Measurements from ENCODE around the gene FAF1. TPM values are rescaled to one million over a fixed set of nuclear protein-coding genes. Genes with fewer than 3 reads are reported as not detected.
"Not testable (repeated sequence)": the region's sequence is repeated elsewhere in the genome, so short reads cannot be mapped to it uniquely, and the experiment has no call there.

Gene FAF1
- total and polyA plus RNA-seq, 7 donors, result 27.5 to 59.3 (median 53.9) TPM

DNA sequence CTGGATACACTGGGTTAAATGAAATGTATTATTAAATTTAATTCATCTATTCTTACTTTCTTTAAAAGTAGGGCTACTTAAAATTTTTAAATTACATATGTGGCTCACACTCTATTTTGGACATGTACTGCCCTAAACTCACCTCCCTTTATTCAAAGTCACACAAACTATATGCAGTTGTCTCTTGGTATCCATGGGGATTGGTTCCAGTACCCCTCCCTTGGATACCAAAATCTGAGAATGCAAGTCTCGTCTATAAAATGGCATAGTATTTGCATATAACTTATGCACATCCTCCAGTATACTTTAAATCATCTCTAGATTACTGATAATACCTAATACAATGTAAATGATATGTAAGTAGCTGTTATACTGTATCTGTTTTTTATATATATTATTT, 57.6 kb downstream of the FAF1 start:
- TF ChIP-seq, protein P1, sequence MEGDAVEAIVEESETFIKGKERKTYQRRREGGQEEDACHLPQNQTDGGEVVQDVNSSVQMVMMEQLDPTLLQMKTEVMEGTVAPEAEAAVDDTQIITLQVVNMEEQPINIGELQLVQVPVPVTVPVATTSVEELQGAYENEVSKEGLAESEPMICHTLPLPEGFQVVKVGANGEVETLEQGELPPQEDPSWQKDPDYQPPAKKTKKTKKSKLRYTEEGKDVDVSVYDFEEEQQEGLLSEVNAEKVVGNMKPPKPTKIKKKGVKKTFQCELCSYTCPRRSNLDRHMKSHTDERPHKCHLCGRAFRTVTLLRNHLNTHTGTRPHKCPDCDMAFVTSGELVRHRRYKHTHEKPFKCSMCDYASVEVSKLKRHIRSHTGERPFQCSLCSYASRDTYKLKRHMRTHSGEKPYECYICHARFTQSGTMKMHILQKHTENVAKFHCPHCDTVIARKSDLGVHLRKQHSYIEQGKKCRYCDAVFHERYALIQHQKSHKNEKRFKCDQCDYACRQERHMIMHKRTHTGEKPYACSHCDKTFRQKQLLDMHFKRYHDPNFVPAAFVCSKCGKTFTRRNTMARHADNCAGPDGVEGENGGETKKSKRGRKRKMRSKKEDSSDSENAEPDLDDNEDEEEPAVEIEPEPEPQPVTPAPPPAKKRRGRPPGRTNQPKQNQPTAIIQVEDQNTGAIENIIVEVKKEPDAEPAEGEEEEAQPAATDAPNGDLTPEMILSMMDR (IDR thresholded peaks at IDR 0.05), result no peak
- TF ChIP-seq EP300 (IDR thresholded peaks at IDR 0.05) (no peak), POLR2AphosphoS5 (IDR thresholded peaks at IDR 0.05) (no peak), POLR2A (IDR thresholded peaks at IDR 0.05) (no peak)
- Histone ChIP-seq H3K36me3 (no peaks in the 10 kb centered on the region), H3K27me3 (no peaks in the 10 kb centered on the region), H3K4me3 (no peak overlapping the region), H3K27ac (no peak overlapping the region), H3K9me3 (no peaks in the 10 kb centered on the region), H3K4me1 (no peaks in the 10 kb centered on the region)
- no peak for DNase-seq
- WGBS, 2 donors, result 91% methylated on average over 1 of the region's 1 CpG
- intact Hi-C loops (cut with DNase I), result no loop called here

DNA sequence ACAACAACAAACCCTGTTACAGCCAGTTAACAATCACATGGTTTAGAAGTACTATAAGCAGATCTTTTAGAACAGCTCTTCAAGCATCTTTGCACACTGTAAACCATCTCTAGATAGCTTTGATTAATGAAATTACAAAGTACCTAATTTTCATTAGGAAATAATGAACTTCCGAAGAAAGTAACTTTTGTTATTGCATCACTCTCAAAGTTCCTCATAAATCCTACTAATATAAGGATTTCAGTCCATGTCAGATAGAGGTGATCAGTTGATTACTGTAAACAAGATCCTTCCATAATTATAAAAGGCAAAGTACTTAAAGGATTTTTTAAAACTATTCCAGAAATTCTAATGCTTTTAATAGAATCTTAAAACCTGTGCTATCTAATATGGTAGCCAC, 58.2 kb downstream of the FAF1 start:
- intact Hi-C loops (cut with DNase I), result no loop called here
- Histone ChIP-seq H3K36me3 (no peaks in the 10 kb centered on the region), H3K4me1 (no peaks in the 10 kb centered on the region), H3K9me3 (no peaks in the 10 kb centered on the region), H3K27ac (no peak overlapping the region), H3K4me3 (no peak overlapping the region), H3K27me3 (no peaks in the 10 kb centered on the region)
- WGBS, 2 donors, result 0% methylated on average over 1 of the region's 1 CpG
- TF ChIP-seq, protein P1 (IDR thresholded peaks at IDR 0.05), result no peak
- TF ChIP-seq POLR2A (IDR thresholded peaks at IDR 0.05), result no peak
- TF ChIP-seq POLR2AphosphoS5 (IDR thresholded peaks at IDR 0.05), result no peak
- TF ChIP-seq EP300 (IDR thresholded peaks at IDR 0.05), result no peak
- DNase-seq, result no peak

DNA sequence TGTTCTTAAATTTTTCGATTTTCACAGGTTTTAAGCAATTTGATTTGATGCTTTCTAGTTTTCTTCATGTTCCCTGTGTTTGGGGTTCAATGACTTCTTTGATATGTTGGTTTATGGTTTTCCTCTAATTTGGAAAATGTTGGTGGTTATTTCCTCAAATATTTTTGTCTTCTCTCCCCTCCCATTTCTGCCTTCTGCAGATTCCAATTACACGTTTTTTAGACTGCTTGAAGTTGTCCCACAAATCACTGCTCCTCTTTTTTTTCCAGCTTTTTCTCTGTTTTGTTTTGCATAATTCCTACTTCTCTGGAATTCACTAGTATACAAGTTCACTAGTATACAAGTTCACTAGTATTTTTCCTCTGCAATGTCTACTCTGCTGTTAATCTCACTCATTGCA, 61.3 kb downstream of the FAF1 start:
- intact Hi-C loops (cut with DNase I), result no loop called here
- Histone ChIP-seq H3K27me3 (no peaks in the 10 kb centered on the region), H3K9me3 (no peaks in the 10 kb centered on the region), H3K36me3 (no peaks in the 10 kb centered on the region), H3K4me3 (no peak overlapping the region), H3K4me1 (no peaks in the 10 kb centered on the region), H3K27ac (no peak overlapping the region)
- no peak for TF ChIP-seq EP300 (IDR thresholded peaks at IDR 0.05)
- TF ChIP-seq POLR2A (IDR thresholded peaks at IDR 0.05), result no peak
- TF ChIP-seq, protein P1 (IDR thresholded peaks at IDR 0.05), result no peak
- no peak for TF ChIP-seq POLR2AphosphoS5 (IDR thresholded peaks at IDR 0.05)
- WGBS, 2 donors, result 76 to 85% methylated on average over 2 of the region's 2 CpGs
- DNase-seq, result no peak

DNA sequence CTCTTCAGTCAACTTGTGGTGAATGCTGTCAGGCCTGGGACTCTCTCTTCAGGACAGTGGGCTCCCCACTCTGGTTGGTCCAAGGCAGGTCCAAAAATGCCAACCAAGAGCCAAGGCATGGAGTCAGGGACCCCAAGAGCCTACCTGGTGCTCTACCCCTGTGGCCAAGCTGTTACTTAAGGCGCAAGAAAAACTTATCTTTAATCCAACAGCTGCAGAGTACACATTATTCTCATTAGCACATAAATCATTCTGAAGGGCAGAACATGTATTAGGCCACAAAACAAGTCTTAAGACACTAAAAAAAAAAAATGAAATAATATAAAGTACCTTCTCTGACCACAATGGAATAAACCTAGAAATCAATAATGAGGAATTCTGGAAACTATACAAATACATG, 65.7 kb downstream of the FAF1 start:
- no peaks in the 10 kb centered on the region for H3K9me3 ChIP-seq
- intact Hi-C loops (cut with DNase I), result no loop called here
- no peak overlapping the region for H3K27ac ChIP-seq
- H3K36me3 ChIP-seq, result no peaks in the 10 kb centered on the region
- WGBS, 2 donors, result 97 to 100% methylated on average over 1 of the region's 1 CpG
- no peak for TF ChIP-seq POLR2AphosphoS5 (IDR thresholded peaks at IDR 0.05)
- no peak for TF ChIP-seq POLR2A (IDR thresholded peaks at IDR 0.05)
- TF ChIP-seq, protein P1 (IDR thresholded peaks at IDR 0.05), result no peak
- no peak for TF ChIP-seq EP300 (IDR thresholded peaks at IDR 0.05)
- H3K4me3 ChIP-seq, result no peak overlapping the region
- no peak for DNase-seq
- H3K4me1 ChIP-seq, result no peaks in the 10 kb centered on the region
- H3K27me3 ChIP-seq, result no peaks in the 10 kb centered on the region

DNA sequence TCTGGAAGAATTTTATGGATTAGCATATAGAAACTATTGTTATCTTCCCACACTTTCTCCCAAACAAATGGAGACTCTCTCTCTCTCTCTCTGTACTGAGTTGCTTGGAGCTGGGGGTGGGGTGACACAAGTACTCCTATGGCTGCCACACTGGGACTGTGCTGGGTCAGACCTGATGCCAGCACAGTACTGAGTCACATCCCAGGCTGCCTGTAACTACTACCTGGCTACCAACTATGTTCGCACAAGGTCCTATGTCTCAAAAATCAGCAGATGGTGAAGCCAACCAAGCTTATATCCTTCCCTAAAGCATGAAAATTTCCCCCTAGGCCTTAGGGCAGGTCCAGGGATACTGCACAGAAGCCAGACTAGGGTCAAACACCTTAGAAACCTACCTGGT, 66.6 kb downstream of the FAF1 start:
- DNase-seq, result no peak
- H3K36me3 ChIP-seq, result no peaks in the 10 kb centered on the region
- WGBS, 2 donors, result 85 to 100% methylated on average over 1 of the region's 1 CpG
- H3K4me1 ChIP-seq, result no peaks in the 10 kb centered on the region
- no peak overlapping the region for H3K4me3 ChIP-seq
- no peaks in the 10 kb centered on the region for H3K9me3 ChIP-seq
- intact Hi-C loops (cut with DNase I), result no loop called here
- H3K27me3 ChIP-seq, result no peaks in the 10 kb centered on the region
- TF ChIP-seq EP300 (IDR thresholded peaks at IDR 0.05), result no peak
- TF ChIP-seq, protein P1 (IDR thresholded peaks at IDR 0.05), result no peak
- TF ChIP-seq POLR2A (IDR thresholded peaks at IDR 0.05), result no peak
- TF ChIP-seq POLR2AphosphoS5 (IDR thresholded peaks at IDR 0.05), result no peak
- no peak overlapping the region for H3K27ac ChIP-seq

DNA sequence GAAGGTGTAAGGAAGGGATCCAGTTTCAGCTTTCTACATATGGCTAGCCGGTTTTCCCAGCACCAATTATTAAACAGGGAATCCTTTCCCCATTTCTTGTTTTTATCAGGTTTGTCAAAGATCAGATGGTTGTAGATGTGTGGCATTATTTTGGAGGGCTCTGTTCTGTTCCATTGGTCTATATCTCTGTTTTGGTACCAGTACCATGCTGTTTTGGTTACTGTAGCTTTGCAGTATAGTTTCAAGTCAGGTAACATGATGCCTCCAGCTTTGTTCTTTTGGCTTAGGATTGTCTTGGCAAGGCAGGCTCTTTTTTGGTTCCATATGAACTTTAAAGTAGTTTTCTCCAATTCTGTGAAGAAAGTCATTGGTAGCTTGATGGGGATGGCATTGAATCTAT, 72.5 kb downstream of the FAF1 start:
- DNase-seq; H3K36me3 ChIP-seq; H3K4me1 ChIP-seq; H3K27me3 ChIP-seq; H3K4me3 ChIP-seq; H3K27ac ChIP-seq; H3K9me3 ChIP-seq; intact Hi-C loops (cut with DNase I): not testable (repeated sequence)
- 88 to 98% methylated on average over 1 of the region's 1 CpG for WGBS, 2 donors
